GM18526 (cell line): ENCODE results near the gene NFXL1.

Experiments
- POLR2A ChIP-seq: IDR thresholded peaks from 3 replicates; pipeline ENCODE4 v1.6.1; 2011; ENCODE audit not compliant: insufficient read length; ENCODE audit errors: extremely low read depth

Gene NFXL1

GRCh38 chr4:47842985-47843384 lies 71.4 kb downstream of the NFXL1 start:
- no peak for TF ChIP-seq POLR2A

- TF ChIP-seq POLR2A: no peak
These were observed 74.1 kb downstream of the NFXL1 start for GRCh38 chr4:47840291-47840690.

GRCh38 chr4:47839259-47839658 lies 75.1 kb downstream of the NFXL1 start:
- no peak for TF ChIP-seq POLR2A

- TF ChIP-seq POLR2A: no peak
These were observed 75.9 kb downstream of the NFXL1 start for GRCh38 chr4:47838445-47838844.

GRCh38 chr4:47837908-47838294 lies 76.5 kb downstream of the NFXL1 start, which contains the start of gene CORIN:
CORIN (minus strand) TSS chr4:47838067; CDS start chr4:47837949, 118 bp downstream.
- no peak for TF ChIP-seq POLR2A

- no peak for TF ChIP-seq POLR2A
These were observed 77.1 kb downstream of the NFXL1 start for GRCh38 chr4:47837094-47837907.

- no peak for TF ChIP-seq POLR2A
These were observed 77.7 kb downstream of the NFXL1 start for GRCh38 chr4:47836641-47837093.

GRCh38 chr4:47835494-47835893 lies 78.9 kb downstream of the NFXL1 start:
- no peak for TF ChIP-seq POLR2A

GRCh38 chr4:47831026-47831679 lies 83.2 kb downstream of the NFXL1 start:
- no peak for TF ChIP-seq POLR2A

GRCh38 chr4:47830265-47831025 lies 83.9 kb downstream of the NFXL1 start:
- TF ChIP-seq POLR2A: no peak

- TF ChIP-seq POLR2A: no peak
These were observed 84.9 kb downstream of the NFXL1 start for GRCh38 chr4:47829438-47829837.

GRCh38 chr4:47827343-47828047 lies 86.9 kb downstream of the NFXL1 start:
- no peak for TF ChIP-seq POLR2A

- TF ChIP-seq POLR2A: no peak
These were observed 89.5 kb downstream of the NFXL1 start for GRCh38 chr4:47824840-47825239.

GRCh38 chr4:47819178-47819577 lies 95.2 kb downstream of the NFXL1 start:
- no peak for TF ChIP-seq POLR2A

- no peak for TF ChIP-seq POLR2A
These were observed 97.1 kb downstream of the NFXL1 start for GRCh38 chr4:47817275-47817674.
